Nucleus accumbens (tissue), 56 donors: ENCODE results near the gene PPP6R3.
"Not testable (repeated sequence)": the region's sequence is repeated elsewhere in the genome, so short reads cannot be mapped to it uniquely, and the experiment has no call there.

Source experiments
- DNase-seq, 56 donors: peaks; one replicate each; lab custom pipeline; 2025; lab: John Stamatoyannopoulos, UW

Gene PPP6R3

DNA sequence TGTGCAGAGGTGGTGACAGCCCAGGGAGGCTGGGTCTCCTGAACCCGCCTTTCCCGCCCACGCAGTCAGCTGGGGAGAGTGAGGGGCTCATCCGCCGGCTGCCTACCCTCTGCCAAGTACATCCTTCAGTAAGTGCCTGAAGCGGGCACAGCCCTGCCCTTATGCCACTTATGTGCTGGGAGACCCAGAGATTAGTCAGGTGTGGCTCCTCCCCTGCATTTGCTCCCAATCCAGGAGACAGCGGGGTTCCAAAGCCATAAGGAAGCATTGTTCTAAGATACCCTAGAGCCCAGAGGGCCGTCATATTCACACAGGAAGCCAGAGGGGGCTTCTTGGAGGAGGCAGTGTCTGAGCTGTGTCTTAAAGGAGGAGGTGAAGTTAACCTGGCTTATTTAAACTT, 5.8 kb upstream of the PPP6R3 start:
- DNase-seq: no peak

GRCh38 chr11:68455485-68455884, 5.1 kb upstream of the PPP6R3 start:
- DNase-seq: no peak

- no peak for DNase-seq
Measured at GRCh38 chr11:68457216-68457897, 3.2 kb upstream of the PPP6R3 start.

- no peak for DNase-seq
Measured at GRCh38 chr11:68457898-68458249, 2.7 kb upstream of the PPP6R3 start.

DNA sequence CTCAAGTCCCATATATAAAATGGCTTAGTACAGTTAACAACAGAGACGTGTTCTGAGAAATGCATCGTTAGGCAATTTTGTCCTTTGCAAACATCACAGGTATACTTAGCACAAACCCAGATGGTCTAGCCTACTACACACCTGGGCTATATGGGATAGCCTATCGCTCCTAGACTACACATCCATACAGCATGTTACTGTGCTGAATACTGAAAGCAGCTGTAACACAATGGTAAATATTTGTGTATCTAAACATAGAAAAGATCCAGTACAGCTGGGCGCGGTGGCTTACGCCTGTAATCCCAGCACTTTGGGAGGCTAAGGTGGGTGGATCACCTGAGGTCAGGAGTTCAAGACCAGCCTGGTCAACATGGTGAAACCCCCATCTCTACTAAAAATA, 2.2 kb upstream of the PPP6R3 start:
- DNase-seq: not testable (repeated sequence)

GRCh38 chr11:68459886-68460740, 439 bp upstream of the PPP6R3 start:
- peak; percentile 89 to 100 (median 98) for DNase-seq

DNA sequence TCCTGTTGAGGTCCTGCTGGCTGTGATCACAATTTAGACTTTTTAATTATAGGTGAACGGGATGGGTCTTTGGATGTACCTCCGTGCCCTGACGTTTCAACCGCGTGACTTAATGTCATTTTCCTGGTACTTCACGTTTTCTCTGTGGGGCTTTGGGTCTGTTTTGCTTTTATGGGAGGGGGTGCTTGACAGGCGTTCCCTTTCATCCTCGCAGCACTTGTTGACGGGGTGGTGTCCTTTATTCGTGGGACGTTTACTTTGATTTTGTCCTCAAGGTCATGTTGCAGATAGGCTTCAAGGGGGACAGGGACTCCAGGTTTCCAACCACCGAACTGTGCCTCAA, 994 bp downstream of the PPP6R3 start:
- DNase-seq: no peak

- DNase-seq: no peak
Measured at GRCh38 chr11:68463714-68464113, 3.2 kb downstream of the PPP6R3 start.

- DNase-seq: no peak
Measured at GRCh38 chr11:68467201-68467834, 6.8 kb downstream of the PPP6R3 start.

DNA sequence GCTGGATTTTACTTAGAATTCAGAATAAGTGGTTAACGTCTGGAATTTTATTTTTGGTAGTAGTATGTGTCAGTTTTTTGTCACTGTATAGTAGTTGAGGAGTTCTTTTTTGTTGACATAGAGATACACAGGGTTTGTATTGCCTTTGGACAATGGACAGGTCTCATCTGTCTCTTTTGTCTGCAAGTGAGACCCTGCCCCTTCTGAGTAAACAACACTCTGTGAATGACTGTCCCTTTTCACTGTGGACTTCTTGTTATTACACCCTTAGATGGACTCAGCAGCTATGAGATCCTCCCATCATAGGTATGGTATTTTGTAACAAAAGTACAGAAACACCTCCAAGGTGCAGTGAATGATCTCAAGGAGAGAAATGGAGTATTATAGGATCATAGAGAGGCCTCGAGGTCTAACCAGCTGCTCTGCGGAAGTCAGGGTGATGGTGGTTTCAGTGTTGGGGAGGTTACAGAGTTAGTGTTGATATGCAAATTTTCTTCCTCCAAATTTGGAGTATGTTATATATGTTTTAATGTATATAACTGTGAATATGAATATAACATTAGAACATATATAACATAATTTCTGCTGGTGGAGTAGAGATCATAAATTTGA, 7.8 kb downstream of the PPP6R3 start:
- no peak for DNase-seq

DNA sequence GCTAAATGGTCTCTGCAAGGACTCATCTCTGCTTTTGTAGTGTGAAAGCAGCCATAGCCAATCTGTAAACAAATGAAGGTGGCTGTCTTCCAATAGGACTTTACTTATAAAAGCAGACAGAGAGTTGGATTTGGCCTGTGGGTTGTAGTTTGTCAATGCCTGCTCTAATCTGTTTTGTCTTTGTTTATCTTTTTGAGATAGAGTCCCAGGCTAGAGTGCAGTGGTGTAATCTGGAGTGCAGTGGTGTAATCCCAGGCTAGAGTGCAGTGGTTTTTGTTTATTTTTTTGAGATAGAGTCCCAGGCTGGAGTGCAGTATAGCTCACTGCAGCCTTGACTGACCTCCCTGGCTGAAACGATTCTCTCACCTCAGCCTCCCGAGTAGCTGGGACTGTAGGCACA, 8.6 kb downstream of the PPP6R3 start:
- no peak for DNase-seq

- no peak for DNase-seq
Measured at GRCh38 chr11:68469642-68470041, 9.1 kb downstream of the PPP6R3 start.

DNA sequence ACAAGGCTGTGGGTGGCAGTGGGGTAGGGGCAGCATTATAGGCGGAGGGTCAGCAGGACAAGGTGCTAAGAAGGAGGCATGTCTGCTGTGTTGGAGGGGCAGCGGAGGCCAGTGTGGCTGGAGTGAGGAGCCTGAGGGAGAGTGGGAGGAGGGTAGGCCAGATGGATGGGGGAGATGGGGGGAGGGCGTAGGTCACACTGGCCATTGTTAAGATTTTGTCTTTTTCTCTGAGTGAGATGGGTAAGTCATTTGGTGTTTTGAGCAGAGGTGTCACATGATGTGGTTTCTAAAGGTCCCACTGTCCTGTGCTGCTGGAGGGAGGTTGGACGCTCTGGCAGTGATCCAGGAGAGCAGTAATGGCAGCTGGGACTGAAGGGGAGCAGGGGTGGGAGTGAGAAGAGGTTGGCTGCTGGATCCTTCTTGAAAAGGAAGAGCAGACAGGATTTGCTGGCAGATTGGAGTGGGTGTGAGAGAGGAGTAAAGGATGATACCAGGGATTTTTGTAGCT, 9.8 kb downstream of the PPP6R3 start:
- DNase-seq: peak in 10 of 56 donors; percentile 7 to 52 (median 19)

- no peak for DNase-seq
Measured at GRCh38 chr11:68471360-68472340, 11.1 kb downstream of the PPP6R3 start.

DNA sequence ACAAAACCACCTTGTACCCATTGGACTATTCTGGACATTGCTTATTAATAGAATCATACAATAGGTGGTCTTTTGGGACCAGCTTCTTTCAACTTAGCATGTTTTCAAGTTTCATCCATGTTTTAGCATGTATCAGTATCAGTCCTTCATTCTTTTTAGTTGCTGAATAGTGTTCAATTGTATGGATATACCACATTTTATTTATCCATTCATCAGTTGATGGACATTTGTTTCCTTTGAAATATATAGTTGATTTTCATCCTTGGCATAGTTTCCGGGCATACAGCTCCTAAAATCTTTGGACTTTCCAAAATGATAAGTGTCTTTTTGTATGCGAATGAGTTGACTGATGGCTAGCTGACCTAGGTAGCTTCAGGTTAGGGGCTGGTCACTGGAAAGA, 12.2 kb downstream of the PPP6R3 start:
- DNase-seq: no peak

DNA sequence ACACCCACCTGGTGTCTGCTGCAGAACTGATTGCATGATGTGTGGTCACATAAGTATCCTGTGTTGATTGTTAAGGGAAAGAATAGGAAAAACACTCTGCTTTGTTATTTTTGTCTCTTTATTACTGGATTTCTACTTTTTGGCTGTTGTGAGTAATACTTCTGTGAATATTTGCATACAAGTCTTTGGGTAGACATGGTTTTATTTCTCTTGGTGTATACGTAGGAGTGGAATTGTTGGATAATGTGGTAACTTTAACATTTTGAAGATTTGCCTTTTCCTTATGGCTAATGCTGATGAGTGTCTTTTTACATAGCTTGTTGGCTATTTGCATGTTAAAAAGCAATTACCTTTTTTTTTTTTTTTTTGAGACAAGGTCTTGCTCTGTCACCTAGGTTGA, 13.1 kb downstream of the PPP6R3 start:
- no peak for DNase-seq

GRCh38 chr11:68475626-68476025, 15.1 kb downstream of the PPP6R3 start:
- DNase-seq: not testable (repeated sequence)

DNA sequence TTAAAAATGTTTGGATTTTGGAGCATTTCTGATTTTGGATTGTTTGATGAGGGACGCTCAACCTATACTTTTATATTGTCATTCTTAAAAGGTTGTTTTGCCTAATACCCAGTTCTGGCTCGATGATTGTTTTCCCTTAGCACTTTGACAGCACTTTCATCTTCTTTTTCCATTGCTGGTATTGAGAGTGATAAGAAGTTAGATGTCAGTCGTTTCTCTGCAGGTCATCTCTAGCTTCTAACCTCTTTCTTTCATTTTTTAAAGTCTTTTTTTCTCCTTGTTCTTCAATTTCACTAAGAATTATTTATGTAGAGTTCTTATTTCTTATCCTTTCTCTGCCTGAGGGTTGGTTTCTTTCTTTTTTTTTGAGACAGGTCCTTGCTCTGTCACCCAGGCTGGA, 18.8 kb downstream of the PPP6R3 start:
- no peak for DNase-seq

- DNase-seq: no peak
Measured at GRCh38 chr11:68480193-68480592, 19.6 kb downstream of the PPP6R3 start.
